ENCODE results near the gene EFCAB11. TPM values are rescaled to one million over a fixed set of nuclear protein-coding genes. Genes with fewer than 3 reads are reported as not detected.

EFCAB11 gene
- total and polyA plus RNA-seq, 2 of the 8 experiments (the other 6 are each of a cell fraction or from before 2014, with no cell fraction given) = 6.8 to 12.8 TPM

DNA sequence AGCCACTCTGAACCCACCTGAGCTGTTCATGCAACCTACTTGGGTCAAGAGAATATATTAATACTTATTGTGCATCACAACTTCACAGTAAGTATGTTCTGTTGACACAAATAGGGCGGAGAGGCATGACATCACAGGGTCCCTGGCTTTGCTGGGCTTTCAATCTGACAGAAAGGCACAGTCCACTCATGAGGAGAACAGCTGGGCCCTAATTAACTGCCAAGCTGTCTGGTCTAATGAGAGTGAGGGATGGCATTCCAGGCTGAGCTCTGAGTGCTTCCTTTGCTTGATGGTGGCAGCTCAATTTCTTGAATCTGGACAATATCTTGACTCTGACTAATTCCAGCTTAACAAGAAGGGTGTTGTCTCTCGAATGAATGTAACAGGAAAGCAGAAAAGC, 2.0 kb downstream of the EFCAB11 start:
- WGBS, 2 experiments (ENCODE audit: extremely low coverage in 1 of 2, insufficient coverage in 1 of 2, insufficient read length in 1 of 2, insufficient replicate concordance in 2 of 2, low coverage in 1 of 2, low lambda C conversion rate in 2 of 2, missing lambda C conversion rate in 1 of 2) = 81% methylated on average over 2 of the region's 2 CpGs; no CpG with 5 or more reads in 1 of the 2 experiments
- POLR2A ChIA-PET (ENCODE audit: partially characterized antibody) = no interaction called here
- peaks cover 8% of the 10 kb centered on the region for H3K23me2 ChIP-seq (ENCODE audit: low read depth, low read length)
- H3K4me2 ChIP-seq (ENCODE audit: insufficient read depth in 1 of 2, low read depth in 2 of 2, low read length in 2 of 2) = no peak overlapping the region
- no peak overlapping the region for H2BK12ac ChIP-seq (ENCODE audit: low read depth, low read length)
- H3K9ac ChIP-seq (replicated peaks in 1 of 4; ENCODE audit: extremely low read depth in 1 of 4, low read depth in 3 of 4, low read length in 3 of 4) = no peak overlapping the region
- H2BK120ac ChIP-seq (replicated peaks; ENCODE audit: low read depth, low read length) = no peak overlapping the region
- no peak overlapping the region for H3K4ac ChIP-seq (replicated peaks; ENCODE audit: insufficient read length, low read depth, low read length)
- no peaks in the 10 kb centered on the region for H3K79me1 ChIP-seq (ENCODE audit: low read depth, low read length)
- H4K91ac ChIP-seq (replicated peaks; ENCODE audit: insufficient read length, low read length) = no peak overlapping the region
- H4K5ac ChIP-seq (ENCODE audit: insufficient read length, low read depth, low read length) = no peak overlapping the region
- peaks cover 0 to 6% (median 0%) of the 10 kb centered on the region in 4 experiments; a peak in 2 of 8 replicates for H3K36me3 ChIP-seq (ENCODE audit: control insufficient read depth in 2 of 4, insufficient read depth in 4 of 4, low read length in 3 of 4)
- no peaks in the 10 kb centered on the region for H3K9me3 ChIP-seq (ENCODE audit: insufficient read depth in 2 of 2, low read depth in 1 of 2, low read length in 1 of 2)
- H3K18ac ChIP-seq (ENCODE audit: extremely low read depth, low read length) = no peak overlapping the region
- H3K4me3 ChIP-seq (ENCODE audit: extremely low read depth in 1 of 4, insufficient read depth in 2 of 4, low read depth in 3 of 4, low read length in 4 of 4) = no peak overlapping the region
- H2AK5ac ChIP-seq (ENCODE audit: low read depth, low read length) = no peak overlapping the region
- no peak overlapping the region for H3K27ac ChIP-seq (ENCODE audit: low read depth, low read length)
- peaks cover 0 to 9% of the 10 kb centered on the region in 2 experiments; a peak in 2 of 4 replicates for H3K79me2 ChIP-seq (ENCODE audit: control insufficient read depth in 1 of 2, insufficient read depth in 2 of 2, low read length in 2 of 2)
- no peak overlapping the region for H4K8ac ChIP-seq (ENCODE audit: extremely low read depth, insufficient read depth, low read length)
- H3K27me3 ChIP-seq (replicated peaks in 1 of 4; ENCODE audit: control insufficient read depth in 3 of 4, extremely low read depth in 1 of 4, insufficient read depth in 3 of 4, low read length in 3 of 4) = no peaks in the 10 kb centered on the region
- H2BK15ac ChIP-seq (ENCODE audit: low read length) = no peak overlapping the region
- peaks cover 0 to 3% (median 0%) of the 10 kb centered on the region in 4 experiments; a peak in 2 of 7 replicates for H3K4me1 ChIP-seq (replicated peaks in 1 of 4; ENCODE audit: control insufficient read depth in 3 of 4, insufficient read depth in 4 of 4, low read length in 3 of 4)
- H2AFZ ChIP-seq (ENCODE audit: low read length) = no peak overlapping the region
- CTCF ChIA-PET (ENCODE audit: partially characterized antibody) = interaction anchor here (0.7 to 1.4 kb wide), 3 partner anchors 12 to 447 kb away, joined by 3 to 13 read pairs (median 4); no protein-coding TSS in a partner anchor
- no peak overlapping the region for H2BK20ac ChIP-seq (ENCODE audit: low read length)
- DNase-seq (ENCODE audit: low read depth in 1 of 2, low spot score in 2 of 2) (no peak), FAIRE-seq (no peak)
- H3K14ac ChIP-seq (ENCODE audit: insufficient read length) = no peak overlapping the region
- H4K20me1 ChIP-seq (replicated peaks in 1 of 2; ENCODE audit: control insufficient read depth in 1 of 2, insufficient read depth in 2 of 2, low read length in 2 of 2) = peaks cover 0 to 2% of the 10 kb centered on the region in 2 experiments
- H3K23ac ChIP-seq (ENCODE audit: insufficient read length) = no peak overlapping the region
- H3K56ac ChIP-seq (replicated peaks; ENCODE audit: insufficient read length, low read depth, low read length) = no peak overlapping the region
- H2BK5ac ChIP-seq (ENCODE audit: low read depth, low read length) = no peak overlapping the region
- no peak for TF ChIP-seq SP2 (IDR thresholded peaks at IDR 0.05; ENCODE audit: low read length)
- no peak for TF ChIP-seq HDAC6 (IDR thresholded peaks at IDR 0.05; ENCODE audit: low read depth, low read length)
